A549 (cell line): Measurements from ENCODE around the gene SET.
A peak's percentile ranks its signal among the peaks of the same experiment; 100 is the strongest.

ENCODE experiments used
- BHLHE40 ChIP-seq: IDR thresholded peaks from 2 replicates; pipeline ENCODE4 v1.6.1; 2012; ENCODE audit warnings: low read depth, low read length, inconsistent platforms
- EHMT2 ChIP-seq: fragments of 200-600 bp; sonication (generic); IDR thresholded peaks from 2 replicates; pipeline ENCODE4 v1.6.1; 2016; ENCODE audit warnings: antibody characterized with exemption, low read depth, mild to moderate bottlenecking, moderate library complexity
- ESRRA ChIP-seq: fragments of 150-350 bp; IDR thresholded peaks from 2 replicates; pipeline ENCODE4 v1.6.1; 2014; ENCODE audit warnings: mild to moderate bottlenecking, low read length, borderline replicate concordance
- POLR2A ChIP-seq: IDR thresholded peaks from 2 replicates; pipeline ENCODE4 v1.6.1; 2012; ENCODE audit warnings: mild to moderate bottlenecking, low read length
- SREBF2 ChIP-seq: fragments of 450-650 bp; IDR thresholded peaks from 2 replicates; pipeline ENCODE4 v1.6.1; 2014; ENCODE audit warnings: mild to moderate bottlenecking, moderate library complexity
- TF ChIP-seq, protein P1 (sequence below): fragments of >200 bp; sonication (Bioruptor Twin); formaldehyde crosslinking; IDR thresholded peaks from 3 replicates; pipeline ENCODE4 v1.5.1; 2016
- TF ChIP-seq, protein P2 (sequence below): fragments of >200 bp; sonication (Bioruptor Twin); formaldehyde crosslinking; IDR thresholded peaks from 3 replicates; pipeline ENCODE4 v1.6.1; 2016
- TF ChIP-seq, protein P3 (sequence below): IDR thresholded peaks from 2 replicates; pipeline ENCODE4 v1.6.1; 2012

DNA sequence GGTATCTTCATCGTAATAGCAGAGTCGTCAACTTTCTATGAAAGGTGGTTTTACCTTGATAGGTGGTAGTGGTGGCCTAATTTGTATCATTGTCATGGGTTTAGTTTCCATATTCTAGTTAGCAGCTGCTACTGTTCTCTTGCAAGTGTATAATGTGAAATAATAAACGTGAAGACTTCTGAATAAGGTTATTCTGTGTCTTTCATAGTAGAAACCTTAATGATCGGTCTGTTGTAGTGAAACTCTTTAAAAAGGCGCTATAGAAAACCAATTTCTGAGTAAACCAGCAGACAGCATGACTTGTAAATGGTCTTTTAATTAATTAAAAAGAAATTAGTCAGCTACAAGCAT is 1.6 kb downstream of the SET start:
- TF ChIP-seq, protein P1, sequence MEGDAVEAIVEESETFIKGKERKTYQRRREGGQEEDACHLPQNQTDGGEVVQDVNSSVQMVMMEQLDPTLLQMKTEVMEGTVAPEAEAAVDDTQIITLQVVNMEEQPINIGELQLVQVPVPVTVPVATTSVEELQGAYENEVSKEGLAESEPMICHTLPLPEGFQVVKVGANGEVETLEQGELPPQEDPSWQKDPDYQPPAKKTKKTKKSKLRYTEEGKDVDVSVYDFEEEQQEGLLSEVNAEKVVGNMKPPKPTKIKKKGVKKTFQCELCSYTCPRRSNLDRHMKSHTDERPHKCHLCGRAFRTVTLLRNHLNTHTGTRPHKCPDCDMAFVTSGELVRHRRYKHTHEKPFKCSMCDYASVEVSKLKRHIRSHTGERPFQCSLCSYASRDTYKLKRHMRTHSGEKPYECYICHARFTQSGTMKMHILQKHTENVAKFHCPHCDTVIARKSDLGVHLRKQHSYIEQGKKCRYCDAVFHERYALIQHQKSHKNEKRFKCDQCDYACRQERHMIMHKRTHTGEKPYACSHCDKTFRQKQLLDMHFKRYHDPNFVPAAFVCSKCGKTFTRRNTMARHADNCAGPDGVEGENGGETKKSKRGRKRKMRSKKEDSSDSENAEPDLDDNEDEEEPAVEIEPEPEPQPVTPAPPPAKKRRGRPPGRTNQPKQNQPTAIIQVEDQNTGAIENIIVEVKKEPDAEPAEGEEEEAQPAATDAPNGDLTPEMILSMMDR = no peak
- TF ChIP-seq ESRRA = no peak
- no peak for TF ChIP-seq EHMT2
- TF ChIP-seq BHLHE40 = no peak
- TF ChIP-seq SREBF2 = no peak
- TF ChIP-seq, protein P2, sequence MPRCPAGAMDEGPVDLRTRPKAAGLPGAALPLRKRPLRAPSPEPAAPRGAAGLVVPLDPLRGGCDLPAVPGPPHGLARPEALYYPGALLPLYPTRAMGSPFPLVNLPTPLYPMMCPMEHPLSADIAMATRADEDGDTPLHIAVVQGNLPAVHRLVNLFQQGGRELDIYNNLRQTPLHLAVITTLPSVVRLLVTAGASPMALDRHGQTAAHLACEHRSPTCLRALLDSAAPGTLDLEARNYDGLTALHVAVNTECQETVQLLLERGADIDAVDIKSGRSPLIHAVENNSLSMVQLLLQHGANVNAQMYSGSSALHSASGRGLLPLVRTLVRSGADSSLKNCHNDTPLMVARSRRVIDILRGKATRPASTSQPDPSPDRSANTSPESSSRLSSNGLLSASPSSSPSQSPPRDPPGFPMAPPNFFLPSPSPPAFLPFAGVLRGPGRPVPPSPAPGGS = no peak
- no peak for TF ChIP-seq POLR2A
- TF ChIP-seq, protein P3, sequence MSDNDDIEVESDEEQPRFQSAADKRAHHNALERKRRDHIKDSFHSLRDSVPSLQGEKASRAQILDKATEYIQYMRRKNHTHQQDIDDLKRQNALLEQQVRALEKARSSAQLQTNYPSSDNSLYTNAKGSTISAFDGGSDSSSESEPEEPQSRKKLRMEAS = 0 out of 2 replicates have a peak, but pooled peaks have one; percentile 3
